EH (cell line): ENCODE data around the gene CCDC196.
A peak's percentile ranks its signal among the peaks of the same experiment; 100 is the strongest.

Experiments
- DNase-seq: peaks from one replicate; pipeline ENCODE4 v3.0.0-alpha.2; 2015; ENCODE audit warnings: low read depth

Gene CCDC196, protein sequence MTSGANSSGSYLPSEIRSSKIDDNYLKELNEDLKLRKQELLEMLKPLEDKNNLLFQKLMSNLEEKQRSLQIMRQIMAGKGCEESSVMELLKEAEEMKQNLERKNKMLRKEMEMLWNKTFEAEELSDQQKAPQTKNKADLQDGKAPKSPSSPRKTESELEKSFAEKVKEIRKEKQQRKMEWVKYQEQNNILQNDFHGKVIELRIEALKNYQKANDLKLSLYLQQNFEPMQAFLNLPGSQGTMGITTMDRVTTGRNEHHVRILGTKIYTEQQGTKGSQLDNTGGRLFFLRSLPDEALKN

DNA sequence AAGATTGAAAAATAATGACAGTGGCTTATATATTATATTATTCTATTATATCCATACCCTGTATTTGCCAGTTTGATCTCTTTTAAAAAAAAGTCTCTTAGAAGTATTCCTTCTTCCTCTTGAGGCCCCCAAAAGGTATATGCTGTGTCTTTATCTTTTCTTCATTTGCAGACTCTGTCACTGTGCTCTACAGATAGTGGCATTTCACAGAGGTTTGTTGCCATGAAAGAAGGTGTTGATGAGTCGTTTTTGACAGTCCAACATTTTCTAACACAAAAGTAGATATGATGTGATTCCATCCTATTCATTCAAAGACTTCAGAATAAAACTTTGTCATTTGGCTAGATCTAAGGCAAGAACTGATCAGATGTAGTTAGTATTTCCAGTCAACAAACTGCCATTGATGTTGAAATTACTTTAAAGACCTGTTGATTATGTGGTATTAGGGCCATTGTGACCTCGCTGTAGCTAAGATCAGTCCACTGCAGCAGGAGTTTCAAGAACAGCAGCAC, at the start of gene CCDC196:
Gene CCDC196 (plus strand): TSS at position 462 of the 512 bp plus-strand sequence. CDS start 132 bp downstream, outside the sequence.
- no peak for DNase-seq

DNA sequence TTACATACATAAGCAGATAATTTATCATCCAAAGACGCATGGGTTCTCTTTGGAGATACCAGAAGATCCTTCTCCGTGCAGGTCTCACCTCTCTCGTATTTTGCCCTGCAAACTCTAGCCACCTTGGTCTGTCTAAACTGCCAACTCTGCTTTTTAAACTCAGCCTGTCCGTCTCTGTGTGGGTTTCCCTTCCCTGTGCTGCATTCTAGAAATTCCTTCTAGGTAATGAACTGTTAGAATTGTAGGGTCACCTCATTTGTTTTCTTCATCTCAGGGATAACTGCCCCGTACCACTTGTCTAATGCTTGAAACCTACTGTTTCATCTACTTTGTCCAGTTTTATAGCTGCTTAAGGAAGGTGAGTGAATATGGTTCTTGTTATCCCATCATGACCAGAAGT, 45.4 kb upstream of the CCDC196 start:
- DNase-seq = no peak

DNA sequence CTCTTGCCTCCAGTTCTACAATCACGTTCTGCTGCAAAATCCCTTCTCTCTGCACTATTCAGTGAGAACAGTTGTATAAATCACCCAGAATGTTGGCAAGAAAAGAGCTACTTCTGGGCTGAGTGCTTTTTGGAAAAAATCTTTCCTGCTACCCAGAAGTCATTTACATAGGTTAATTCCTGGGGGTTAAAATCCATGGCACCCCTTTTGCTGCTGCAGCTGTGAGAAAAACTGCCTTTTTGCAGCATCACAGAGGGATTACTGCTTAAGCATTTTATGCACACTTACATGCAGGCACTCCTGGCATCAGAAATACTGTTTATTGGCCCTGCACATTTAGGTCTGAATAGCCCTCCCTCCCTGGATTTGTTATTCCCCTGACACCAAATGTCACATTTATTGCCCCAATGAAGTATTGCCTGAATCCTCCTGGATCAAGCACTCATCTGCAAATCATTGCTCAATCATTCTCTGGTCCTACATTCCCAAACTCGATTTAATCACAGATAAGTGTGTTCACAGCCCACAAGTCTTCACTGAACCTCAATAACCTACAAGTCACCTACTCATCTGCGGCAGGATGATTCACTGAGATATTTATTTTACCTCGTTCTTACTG, 43.1 kb upstream of the CCDC196 start:
- DNase-seq = no peak

DNA sequence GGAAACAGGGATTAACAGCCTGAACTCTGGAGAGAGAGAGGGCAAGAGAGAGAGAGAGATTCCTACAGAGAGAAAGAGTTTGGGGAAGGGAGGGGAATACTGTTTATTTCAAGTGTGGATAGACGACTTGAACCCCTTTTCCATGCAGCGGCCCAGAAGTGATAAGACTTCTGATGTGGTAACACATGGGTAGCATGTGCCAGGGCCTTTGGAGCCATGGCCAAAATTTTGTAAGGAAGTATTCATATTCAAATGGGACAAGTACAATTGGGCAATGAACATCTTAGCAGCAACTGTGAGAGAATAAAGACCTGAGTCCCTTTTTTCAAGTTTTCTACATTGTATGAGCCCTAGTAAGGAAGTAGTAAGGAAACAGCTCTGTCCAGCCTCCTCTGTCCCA, 42.4 kb upstream of the CCDC196 start:
- no peak for DNase-seq

DNA sequence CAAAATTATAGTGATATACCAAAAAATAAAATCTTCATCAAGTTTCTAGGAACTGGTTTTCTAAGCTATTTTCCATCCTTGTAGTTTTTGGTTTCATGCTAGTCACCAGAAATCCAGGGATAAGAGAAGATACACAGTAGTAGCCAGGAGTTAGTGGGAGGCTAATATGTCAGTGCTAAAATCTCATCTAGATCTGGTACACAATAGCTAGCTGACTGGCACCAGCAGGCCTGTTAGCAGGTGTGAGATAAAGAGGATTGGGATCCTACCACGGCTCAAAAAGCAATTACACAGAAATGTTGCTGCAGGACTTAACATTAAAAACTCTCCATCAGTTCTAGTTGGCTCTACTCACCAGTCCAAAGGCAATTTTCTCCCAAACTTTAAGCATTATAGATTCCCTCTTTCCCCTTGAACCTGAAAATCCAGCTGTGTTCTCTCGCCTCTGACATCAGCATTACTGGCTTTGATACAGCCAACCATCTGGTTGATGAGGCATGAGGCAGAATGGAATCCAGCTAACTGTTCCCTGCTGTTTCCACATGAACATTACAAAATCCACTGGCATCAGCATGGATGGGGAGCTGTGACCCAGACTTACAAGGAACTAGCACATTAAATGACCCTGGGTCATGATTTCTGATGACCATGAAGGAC, 41.8 kb upstream of the CCDC196 start:
- DNase-seq = no peak

DNA sequence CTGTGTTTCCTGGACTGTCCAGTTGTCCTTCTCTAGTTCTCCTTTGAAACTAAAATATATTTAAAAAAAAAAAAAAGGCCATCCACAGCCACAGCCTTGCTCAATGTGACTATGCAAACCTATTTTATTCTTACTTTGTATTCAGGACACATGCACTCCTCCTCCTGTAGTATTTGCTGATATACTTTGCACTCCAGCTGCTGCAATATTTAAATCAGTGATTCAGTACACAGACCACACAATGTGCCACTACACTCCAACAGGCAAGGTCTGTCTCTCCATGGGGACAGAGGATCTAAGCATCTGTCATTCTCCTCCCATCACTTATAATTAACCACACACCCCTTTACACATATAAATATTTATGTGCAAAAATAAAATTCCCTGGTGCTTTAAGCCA, 40.2 kb upstream of the CCDC196 start:
- no peak for DNase-seq

DNA sequence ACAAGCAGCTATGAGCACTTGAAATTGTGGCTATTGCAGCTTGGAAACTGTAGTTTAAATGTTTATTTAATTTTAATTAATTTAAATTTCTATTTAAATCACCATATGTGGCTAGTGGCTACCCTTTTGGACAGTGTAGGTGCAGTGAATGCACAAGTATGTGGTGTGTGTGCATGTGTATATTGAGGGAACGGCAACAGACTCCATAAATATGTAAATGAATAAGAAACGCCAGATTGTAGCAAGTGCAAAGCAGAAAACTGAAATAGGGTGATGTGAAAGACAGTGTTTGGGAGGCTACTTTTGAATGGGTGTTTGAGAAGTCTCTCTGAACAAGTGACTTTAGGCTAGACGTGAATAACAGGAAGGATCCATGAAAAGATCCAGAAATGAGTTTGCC, 32.7 kb upstream of the CCDC196 start:
- DNase-seq = no peak

DNA sequence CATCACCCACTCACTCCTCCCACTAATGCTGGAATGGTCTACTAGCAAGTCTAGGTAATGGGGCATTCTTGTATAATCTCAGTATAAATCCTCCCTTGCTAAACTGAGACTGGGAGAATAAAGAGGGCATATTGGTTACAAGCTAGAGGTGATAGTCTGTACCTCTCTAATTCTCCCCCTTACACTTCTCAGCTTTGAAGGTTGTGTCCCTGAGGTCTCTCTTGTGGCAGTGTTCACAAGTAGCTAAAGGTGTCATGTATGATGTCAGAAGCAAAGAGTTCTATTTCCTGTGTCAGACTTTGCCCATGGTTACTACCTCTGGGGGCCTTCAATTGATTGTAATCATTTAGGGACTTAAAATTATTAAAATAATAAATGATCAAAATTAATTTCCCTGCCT, 26.6 kb upstream of the CCDC196 start:
- no peak for DNase-seq

DNA sequence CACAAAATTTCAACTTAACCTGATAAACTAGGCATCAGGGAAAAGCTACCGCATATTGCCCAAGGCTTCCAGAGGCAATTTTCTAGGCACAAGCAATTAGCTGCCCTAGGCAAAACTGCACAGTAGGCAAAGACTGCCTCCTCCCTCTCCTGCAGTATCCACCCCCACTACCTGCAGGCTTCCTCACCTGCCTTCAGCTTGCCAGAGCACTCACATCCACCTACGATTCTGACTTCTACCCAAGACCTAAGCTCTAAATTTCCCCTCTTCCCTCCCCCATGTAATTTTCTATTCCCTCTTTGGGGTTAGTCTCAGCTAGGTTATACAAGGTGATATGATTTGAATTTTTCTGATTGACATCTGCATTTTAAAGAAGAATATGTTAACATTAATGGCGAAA, 21.9 kb upstream of the CCDC196 start:
- no peak for DNase-seq

DNA sequence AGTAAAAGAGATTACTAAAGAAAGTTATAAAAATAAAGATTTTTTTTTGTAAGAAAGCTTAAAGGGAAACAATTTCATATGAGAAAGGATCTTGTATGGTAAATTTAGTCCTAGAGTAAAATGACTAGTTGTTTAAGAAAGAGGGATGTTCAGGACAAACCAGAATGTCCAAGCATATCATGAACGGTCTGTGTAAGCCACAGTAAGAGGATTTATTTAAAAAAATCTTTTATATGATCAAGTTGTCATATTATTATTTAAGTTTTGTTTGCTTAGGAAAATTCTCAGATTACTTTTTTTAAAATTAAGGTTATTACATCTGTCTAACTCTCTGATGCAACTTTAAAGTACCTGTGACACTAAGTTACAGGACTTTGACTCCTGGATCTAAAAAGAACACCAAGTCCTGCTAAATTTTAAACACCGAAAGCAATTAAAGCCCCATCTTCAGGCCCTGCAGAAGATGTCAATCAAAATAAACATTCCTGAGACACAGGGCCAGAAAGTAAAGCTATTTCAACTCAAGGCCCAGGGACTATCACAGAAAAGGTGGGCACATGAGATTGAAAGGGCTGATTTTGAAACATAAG, 17.3 kb upstream of the CCDC196 start:
- no peak for DNase-seq

DNA sequence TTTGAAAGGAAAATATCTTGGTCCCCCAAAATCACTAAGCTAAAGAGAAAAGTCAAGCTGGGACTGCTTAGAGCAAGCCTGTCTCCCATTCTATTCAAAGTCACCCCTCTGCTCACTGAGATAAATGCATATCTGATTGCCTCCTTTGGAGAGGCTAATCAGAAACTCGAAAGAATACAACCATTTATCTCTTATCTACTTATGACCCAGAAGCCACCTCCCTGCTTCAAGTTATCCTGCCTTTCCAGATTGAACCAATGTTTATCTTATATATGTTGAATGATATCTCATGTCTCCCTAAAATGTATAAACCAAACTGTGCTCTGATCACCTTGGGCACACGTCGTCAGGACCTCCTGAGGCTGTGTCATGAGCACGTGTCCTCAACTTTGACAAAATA, 14.6 kb upstream of the CCDC196 start:
- no peak for DNase-seq

DNA sequence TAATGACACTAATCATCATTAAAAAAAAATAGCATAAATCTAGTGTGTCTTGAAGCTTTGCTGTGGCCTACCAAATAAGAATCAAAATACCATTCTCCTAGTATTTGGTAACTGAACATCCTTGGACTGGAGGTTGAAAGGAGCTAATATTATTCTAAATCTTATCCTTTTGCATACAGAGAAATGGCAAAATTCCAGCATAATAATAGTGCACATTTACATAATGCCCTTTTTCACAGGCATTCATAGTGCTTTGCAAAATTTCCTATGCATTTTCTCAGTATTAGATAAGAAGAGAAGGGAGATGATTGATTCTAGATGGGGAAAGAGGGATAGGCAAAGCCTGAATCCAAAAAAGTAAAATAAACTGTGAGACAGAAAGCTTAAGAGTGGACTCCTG, 13.9 kb upstream of the CCDC196 start:
- no peak for DNase-seq

DNA sequence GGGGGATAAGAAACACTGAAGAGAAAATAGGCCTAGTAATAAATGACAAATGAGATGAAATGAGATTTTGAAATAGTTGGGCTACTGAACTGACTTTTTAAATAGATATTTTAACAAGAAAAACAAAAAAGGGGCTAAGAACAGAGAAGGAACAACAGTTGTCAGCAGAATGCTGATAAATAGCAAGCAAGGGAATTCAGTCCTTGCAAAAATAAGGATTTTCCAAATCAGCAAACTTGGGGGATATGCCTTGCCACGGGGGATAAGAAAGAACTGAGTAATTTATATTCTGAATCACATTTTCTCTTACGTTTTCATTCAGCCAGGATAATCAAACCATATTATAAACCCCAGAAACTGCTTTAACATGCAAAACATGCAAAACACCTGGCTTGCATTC, 12.9 kb upstream of the CCDC196 start:
- no peak for DNase-seq

DNA sequence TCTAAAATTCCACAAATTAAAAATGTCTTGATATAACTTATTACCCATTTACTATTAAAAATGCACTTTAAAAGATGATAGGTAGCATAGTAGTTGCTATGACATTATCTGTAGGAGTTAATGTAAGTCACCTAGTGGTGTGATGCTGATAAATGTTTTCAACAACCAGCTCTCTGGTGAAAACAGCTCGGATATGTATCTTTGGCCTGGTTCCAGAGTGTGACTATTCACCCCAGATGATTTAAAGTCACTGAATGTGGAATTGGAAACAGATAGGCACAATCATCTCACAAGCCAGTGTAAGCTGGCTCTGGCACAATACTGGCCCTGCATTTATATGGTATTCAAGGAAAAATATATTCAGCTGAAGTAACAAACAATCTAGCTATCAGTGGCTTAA, 9.2 kb upstream of the CCDC196 start:
- peak; percentile 53 for DNase-seq

DNA sequence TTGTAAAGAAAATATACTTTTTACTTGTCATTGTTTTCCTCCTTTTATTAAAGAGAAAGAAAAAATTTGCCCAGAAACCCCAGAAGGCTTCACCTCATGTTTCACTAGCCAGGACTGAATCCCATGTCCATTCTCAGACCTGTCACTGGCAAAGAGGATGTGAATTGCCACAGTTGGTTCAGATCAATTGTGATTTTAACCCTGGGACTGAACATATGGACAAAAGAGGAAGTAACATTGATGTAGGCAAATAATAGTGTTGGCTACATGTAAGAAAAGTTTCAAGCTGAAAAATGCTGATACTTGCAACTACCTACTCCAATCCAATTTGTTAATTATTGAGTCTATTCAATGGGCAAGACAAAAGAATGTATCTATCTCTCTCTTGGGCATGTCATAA, 8.6 kb upstream of the CCDC196 start:
- no peak for DNase-seq

DNA sequence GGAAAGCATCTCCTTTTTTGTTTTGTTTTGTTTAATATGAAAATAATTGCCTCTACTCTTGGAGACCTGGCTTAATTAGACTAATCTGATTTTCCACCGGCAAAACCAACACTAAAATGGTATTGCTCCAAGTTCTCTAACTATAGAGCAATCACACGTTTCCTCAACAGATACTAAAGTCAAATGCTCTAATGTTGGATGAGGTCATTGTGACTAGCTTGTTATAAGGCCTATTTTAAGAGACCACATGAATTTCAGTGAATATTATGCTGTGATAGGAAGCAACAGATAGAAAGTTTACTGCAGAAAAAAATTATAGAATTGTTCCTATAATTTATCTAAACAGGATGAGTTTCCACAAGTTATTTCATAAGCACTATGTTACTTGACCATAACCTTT, 3.3 kb upstream of the CCDC196 start:
- DNase-seq = no peak

DNA sequence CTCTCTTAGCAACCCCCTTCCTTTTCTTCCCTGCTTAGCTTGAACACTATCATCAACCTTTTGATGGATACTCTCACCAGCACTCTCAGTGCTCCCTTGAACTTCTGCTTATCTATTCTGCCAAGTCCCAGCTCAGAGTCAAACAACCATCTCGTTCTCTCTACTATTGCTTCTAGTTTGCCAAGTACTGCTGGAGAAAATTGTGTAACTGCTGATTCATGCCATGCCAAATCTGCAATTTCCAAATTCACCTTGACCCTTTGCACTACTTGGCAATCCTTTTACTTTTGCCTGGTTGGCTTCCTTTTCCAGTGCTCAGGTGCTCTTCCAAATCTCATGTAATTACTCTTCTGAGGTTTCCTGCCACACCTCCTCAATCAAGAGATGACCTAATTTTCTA, 2.8 kb upstream of the CCDC196 start:
- no peak for DNase-seq

DNA sequence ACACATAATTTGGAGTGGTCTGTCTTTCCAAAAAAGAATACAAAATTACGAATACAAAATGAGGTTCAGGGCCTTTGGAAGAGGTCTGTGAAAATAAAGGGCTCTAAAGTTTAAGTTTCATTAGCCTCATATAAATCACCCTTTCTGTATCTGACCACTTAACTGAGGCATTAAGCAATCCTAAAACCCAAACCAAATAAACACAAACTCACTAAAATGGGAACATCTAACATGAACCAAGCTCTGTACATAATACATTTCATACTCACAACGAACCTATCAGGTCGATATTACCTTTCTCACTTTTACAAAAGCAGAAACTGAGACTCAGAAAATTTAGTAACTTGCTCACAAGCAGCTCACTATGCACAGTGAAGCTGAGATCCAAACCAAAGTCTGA, 1.1 kb upstream of the CCDC196 start:
- no peak for DNase-seq

DNA sequence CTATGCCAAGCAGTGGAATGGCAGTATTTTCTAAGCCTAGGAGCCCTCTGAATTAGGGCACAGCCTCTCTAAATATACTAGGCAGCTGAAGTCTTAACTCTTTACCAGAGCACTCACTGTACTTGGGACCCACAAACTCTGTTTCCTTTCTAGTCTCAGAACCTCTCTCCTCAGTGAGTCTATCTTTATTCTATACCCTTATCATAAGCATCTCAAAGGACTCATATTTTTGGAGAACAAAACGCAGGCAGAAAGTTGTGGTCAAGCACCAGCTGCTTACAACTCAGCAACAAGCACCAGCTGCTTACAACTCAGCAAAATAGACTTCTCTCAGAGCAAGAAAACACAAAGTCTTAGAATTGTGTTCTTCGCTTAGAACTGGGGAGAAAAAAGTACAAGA, 993 bp downstream of the CCDC196 start:
- DNase-seq = no peak

DNA sequence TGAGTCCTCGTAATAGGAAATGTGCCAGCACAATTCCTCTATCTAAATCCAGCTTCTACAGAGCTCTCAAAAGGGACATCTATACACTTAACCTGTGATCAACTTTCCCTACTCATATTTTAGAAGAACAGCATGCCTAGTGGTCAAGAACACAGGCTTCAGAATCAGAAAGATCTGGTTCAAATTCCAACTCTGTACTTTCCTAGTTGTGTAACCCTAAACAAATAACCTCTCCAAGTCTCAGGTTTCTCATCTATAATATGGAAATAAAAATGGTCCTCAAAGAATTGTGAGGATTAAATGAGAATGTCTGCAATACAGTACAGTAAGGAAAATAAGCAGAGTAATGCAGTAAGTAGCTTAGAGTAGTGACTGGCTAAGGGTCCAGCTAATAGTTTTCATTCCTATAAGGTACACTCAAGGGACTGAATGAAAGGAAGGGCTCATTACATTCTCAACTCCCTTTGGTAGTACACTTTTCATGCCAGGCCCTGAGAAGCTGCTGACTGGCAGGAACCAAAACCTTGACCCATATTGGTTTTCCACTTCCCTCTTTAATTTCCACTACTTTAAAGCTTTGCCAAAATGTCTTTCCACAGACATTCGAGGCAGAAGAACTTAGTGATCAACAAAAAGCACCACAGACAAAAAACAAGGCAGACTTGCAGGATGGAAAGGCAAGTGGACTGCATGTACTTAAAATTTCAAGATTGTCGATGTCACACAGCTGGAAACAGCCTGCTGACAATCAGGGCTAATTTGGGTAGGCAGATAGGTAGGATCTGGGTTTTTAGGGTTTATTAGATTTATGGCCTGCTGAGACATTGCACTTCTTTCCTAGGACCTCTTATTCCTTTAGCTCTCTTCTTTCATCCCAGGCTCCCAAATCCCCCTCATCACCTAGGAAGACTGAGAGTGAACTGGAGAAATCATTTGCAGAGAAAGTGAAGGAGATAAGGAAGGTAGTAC, 4.3 kb downstream of the CCDC196 start:
- DNase-seq = no peak

DNA sequence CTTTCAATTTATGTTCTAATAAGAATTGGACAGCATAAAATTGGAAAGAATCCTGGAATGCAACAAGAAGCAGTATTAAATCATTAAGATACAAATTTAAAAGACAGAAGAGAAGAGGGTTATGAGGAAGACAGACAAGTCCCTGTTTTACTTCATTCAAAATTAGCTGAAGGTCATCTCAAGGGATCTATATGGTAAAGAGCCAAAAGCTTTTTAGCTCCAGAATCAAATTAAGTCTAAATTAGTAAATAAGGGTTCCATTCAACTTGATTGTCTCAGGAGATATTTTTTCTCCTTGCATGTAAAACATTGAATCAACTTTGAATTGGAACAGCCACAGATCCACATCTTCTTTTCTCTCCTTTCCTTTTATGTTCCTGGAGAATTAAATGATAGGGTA, 7.6 kb downstream of the CCDC196 start:
- DNase-seq = no peak
